CD8-positive, alpha-beta memory T cell (primary cell): ENCODE data around the gene GPER1. TPM values are rescaled to one million over a fixed set of nuclear protein-coding genes. Genes with fewer than 3 reads are reported as not detected.

Experiments used
- CTCF ChIA-PET: fragments of 350-600 bp; sonication (Branson Sonifier 250); formaldehyde crosslinking; loops from one replicate; lab custom pipeline; 2021; ENCODE audit warnings: antibody characterized with exemption; lab: Charles Lee
- POLR2A ChIA-PET: fragments of 350-600 bp; sonication (Branson Sonifier 250); formaldehyde crosslinking; loops from one replicate; lab custom pipeline; 2021; ENCODE audit warnings: antibody characterized with exemption; lab: Charles Lee
- DNase-seq, 5 donors: peaks; one replicate each; pipeline versions ENCODE4 v3.0.0 to v3.0.0-alpha.2; 2020 to 2022; ENCODE audit warnings: mixed read lengths in 1 of 5
- H3K27ac ChIP-seq: one replicate; pipeline ENCODE4 v1.7.0; 2013; ENCODE audit warnings: low read depth, mild to moderate bottlenecking, low read length, moderate library complexity
- H3K27me3 ChIP-seq: 2 replicates; pipeline ENCODE4 v1.7.0; 2013; ENCODE audit warnings: low read length, mild to moderate bottlenecking; ENCODE audit not compliant: insufficient read depth, poor library complexity, severe bottlenecking
- H3K36me3 ChIP-seq: 2 replicates; pipeline ENCODE4 v1.7.0; 2013; ENCODE audit warnings: mild to moderate bottlenecking, low read length, moderate library complexity; ENCODE audit not compliant: insufficient read depth
- H3K4me1 ChIP-seq: 2 replicates; pipeline ENCODE4 v1.7.0; 2013; ENCODE audit warnings: mild to moderate bottlenecking, low read length, moderate library complexity; ENCODE audit not compliant: insufficient read depth
- H3K4me3 ChIP-seq: 2 replicates; pipeline ENCODE4 v1.7.0; 2013; ENCODE audit warnings: mild to moderate bottlenecking, low read length
- H3K9me3 ChIP-seq: 2 replicates; pipeline ENCODE4 v1.7.0; 2013; ENCODE audit warnings: mild to moderate bottlenecking, low read length
- H3K27ac Mint-ChIP-seq, 8 donors: one replicate each; pipeline ENCODE4 v1.8.0; 2020 to 2021; ENCODE audit warnings: mixed read lengths in 8 of 8, mild to moderate bottlenecking in 6 of 8, inconsistent platforms in 3 of 8, moderate library complexity in 3 of 8
- H3K27me3 Mint-ChIP-seq, 2 donors: one replicate each; pipeline ENCODE4 v1.8.0; 2020 to 2021; ENCODE audit warnings: mixed read lengths in 2 of 2, mild to moderate bottlenecking in 1 of 2, moderate library complexity in 1 of 2
- H3K36me3 Mint-ChIP-seq, 3 donors: one replicate each; pipeline ENCODE4 v1.8.0; 2020 to 2021; ENCODE audit warnings: mixed read lengths in 3 of 3, inconsistent platforms in 1 of 3, mild to moderate bottlenecking in 1 of 3
- H3K4me1 Mint-ChIP-seq, 3 donors: one replicate each; pipeline ENCODE4 v1.8.0; 2020 to 2021; ENCODE audit warnings: mixed read lengths in 3 of 3, inconsistent platforms in 1 of 3, mild to moderate bottlenecking in 1 of 3
- H3K4me3 Mint-ChIP-seq, 7 donors: one replicate each; pipeline ENCODE4 v1.8.0; 2020 to 2021; ENCODE audit warnings: mixed read lengths in 7 of 7, mild to moderate bottlenecking in 6 of 7, moderate library complexity in 4 of 7, inconsistent platforms in 2 of 7
- H3K9me3 Mint-ChIP-seq, 5 donors: one replicate each; pipeline ENCODE4 v1.8.0; 2020 to 2022; ENCODE audit warnings: mixed read lengths in 5 of 5, mild to moderate bottlenecking in 3 of 5, moderate library complexity in 2 of 5, inconsistent platforms in 1 of 5
- polyA plus RNA-seq: library from polyadenylated mRNA; unstranded; fragments of 300-500 nt; fragmentation: Illumina TruSeq; gene quantifications from one replicate; pipeline ENCODE4 v1.2.3, GENCODE V29; 2021
- total RNA-seq, 2 experiments: library from RNA; stranded (reverse); gene quantifications; one replicate each; pipeline ENCODE4 v1.2.3, GENCODE V29; 2021

Gene GPER1
- total and polyA plus RNA-seq, 3 experiments from 2014 or later: 0.17 TPM; not detected in 2

DNA sequence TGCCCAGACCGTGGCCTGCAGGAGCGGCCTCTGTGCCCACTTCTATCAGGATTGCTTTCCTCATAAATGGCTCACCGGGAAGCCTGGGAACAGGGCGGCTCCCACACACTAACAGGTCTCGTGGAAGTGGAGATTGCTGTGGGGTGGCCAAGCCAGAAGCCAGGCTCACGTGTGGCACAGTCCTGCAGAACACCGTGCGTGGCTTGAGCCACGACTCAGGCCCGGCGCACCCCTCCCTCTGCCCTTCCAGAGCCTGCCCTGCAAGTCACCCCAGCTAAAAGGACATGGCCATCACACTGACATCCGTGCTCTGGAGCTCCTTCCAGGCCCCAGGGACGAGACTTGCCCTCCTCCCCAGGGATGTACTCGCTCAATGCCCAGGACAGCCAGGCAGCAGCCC, 7.0 kb downstream of the GPER1 start:
- ChIA-PET POLR2A (no interaction called here), CTCF (interaction anchor here (2.3 kb wide), 1 partner anchor 9 kb away, joined by 7 read pairs; no protein-coding TSS in a partner anchor)
- H3K27ac Mint-ChIP-seq: no peak overlapping the region

DNA sequence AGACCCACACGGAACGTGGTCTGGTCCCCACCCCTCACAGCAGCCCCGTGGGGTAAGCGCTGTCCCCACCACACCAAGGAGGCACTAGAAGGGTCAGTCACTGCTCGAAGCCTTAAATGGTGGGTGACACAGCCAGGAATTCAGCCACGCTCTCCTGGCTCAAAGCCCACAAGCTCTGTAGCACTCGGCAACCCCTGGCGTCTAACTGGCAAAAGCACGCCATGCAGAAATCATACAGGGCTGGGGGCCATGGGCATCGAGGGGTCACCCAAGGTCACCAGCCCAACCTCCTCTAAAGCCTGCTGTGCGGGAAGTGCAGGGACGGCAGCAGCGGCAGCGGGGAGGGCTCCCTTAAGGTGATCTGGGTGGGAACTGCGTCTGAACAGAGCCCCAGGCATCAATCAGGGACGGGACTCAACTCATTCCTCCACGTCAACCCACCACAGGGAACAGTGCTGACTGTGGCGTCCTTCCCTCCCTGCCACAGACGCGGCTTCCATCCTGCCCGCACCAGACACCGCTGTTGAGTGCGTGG, 7.8 kb downstream of the GPER1 start:
- H3K36me3 ChIP-seq: no peaks in the 10 kb centered on the region
- no peak overlapping the region for H3K27ac Mint-ChIP-seq
- ChIA-PET CTCF (interaction anchor here (2.3 kb wide), 1 partner anchor 10 kb away, joined by 7 read pairs; no protein-coding TSS in a partner anchor), POLR2A (no interaction called here)
- no peaks in the 10 kb centered on the region for H3K27me3 ChIP-seq
- H3K4me1 Mint-ChIP-seq: peaks cover 0 to 5% (median 0%) of the 10 kb centered on the region in 3 donors
- no peak for DNase-seq
- no peaks in the 10 kb centered on the region for H3K4me1 ChIP-seq
- no peaks in the 10 kb centered on the region for H3K9me3 Mint-ChIP-seq
- H3K9me3 ChIP-seq: no peaks in the 10 kb centered on the region
- no peak overlapping the region for H3K4me3 ChIP-seq
- no peak overlapping the region for H3K27ac ChIP-seq
- peaks cover 4 to 11% (median 8%) of the 10 kb centered on the region in 3 donors for H3K36me3 Mint-ChIP-seq
- H3K27me3 Mint-ChIP-seq: no peaks in the 10 kb centered on the region
- H3K4me3 Mint-ChIP-seq: no peak overlapping the region

More for the DNA sequence above, 7.0 kb downstream of the GPER1 start:
- no peaks in the 10 kb centered on the region for H3K27me3 ChIP-seq
- peaks cover 0 to 5% (median 0%) of the 10 kb centered on the region in 3 donors for H3K4me1 Mint-ChIP-seq
- H3K36me3 Mint-ChIP-seq: peaks cover 4 to 11% (median 8%) of the 10 kb centered on the region in 3 donors
- no peaks in the 10 kb centered on the region for H3K36me3 ChIP-seq
- H3K4me1 ChIP-seq: no peaks in the 10 kb centered on the region
- H3K27ac ChIP-seq: no peak overlapping the region
- H3K4me3 ChIP-seq: no peak overlapping the region
- no peaks in the 10 kb centered on the region for H3K9me3 Mint-ChIP-seq
- H3K4me3 Mint-ChIP-seq: no peak overlapping the region
- no peak for DNase-seq
- H3K27me3 Mint-ChIP-seq: no peaks in the 10 kb centered on the region
- no peaks in the 10 kb centered on the region for H3K9me3 ChIP-seq

DNA sequence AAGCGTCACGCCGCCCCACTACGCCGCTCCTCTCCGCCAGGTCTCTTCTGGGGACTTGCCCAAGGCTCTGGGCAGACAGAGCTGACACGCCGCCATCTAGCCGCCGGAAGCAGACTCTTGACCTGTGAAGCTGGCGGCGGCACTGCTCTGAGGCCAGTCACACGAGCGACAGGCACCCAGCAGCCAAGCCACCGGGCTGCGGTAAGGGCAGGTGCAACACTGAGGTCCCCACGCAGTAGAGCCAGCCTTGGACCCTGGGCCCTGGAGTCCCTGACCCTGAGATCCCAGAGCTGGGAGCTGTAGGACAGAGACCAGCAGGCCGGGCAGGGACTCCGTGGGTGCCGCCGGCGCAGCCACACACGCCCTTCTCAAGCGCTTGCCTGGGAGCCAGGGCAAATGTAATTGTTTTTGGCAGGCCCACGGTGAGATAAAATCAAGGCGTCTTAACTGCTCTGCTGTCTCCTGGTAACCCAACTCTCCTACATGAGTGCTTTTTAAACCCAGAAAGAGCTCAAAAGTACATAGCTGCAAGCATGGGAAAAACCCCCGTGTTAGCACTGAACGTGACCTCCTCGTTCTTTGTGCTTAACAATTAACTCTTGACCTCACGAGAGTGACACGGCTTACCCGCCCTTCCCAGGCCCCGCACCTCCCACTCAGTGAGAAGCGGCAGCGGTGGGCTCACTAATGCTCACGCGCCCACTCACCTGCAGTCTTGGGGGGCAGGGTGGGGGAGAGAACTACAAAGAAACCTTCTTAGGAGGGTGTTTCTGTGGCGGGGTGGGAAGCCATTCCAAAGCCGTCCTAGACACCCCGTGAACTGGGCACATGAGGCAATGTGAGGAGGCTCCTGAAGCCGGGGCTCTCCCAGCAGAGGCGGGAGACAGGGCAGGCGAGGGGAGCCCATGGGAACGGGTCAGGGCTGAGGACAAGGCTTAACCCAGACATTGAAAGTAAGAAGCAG, 8.5 kb downstream of the GPER1 start:
- H3K4me1 Mint-ChIP-seq: peaks cover 0 to 5% (median 0%) of the 10 kb centered on the region in 3 donors
- H3K27me3 Mint-ChIP-seq: no peaks in the 10 kb centered on the region
- ChIA-PET POLR2A (no interaction called here), CTCF (interaction anchor here (2.3 kb wide), 1 partner anchor 11 kb away, joined by 7 read pairs; no protein-coding TSS in a partner anchor)
- Histone ChIP-seq H3K4me1 (no peaks in the 10 kb centered on the region), H3K4me3 (no peak overlapping the region), H3K27ac (no peak overlapping the region), H3K36me3 (no peaks in the 10 kb centered on the region), H3K27me3 (no peaks in the 10 kb centered on the region), H3K9me3 (no peaks in the 10 kb centered on the region)
- no peak for DNase-seq
- H3K27ac Mint-ChIP-seq: no peak overlapping the region
- H3K36me3 Mint-ChIP-seq: peaks cover 4 to 11% (median 8%) of the 10 kb centered on the region in 3 donors
- no peaks in the 10 kb centered on the region for H3K9me3 Mint-ChIP-seq
- H3K4me3 Mint-ChIP-seq: no peak overlapping the region

DNA sequence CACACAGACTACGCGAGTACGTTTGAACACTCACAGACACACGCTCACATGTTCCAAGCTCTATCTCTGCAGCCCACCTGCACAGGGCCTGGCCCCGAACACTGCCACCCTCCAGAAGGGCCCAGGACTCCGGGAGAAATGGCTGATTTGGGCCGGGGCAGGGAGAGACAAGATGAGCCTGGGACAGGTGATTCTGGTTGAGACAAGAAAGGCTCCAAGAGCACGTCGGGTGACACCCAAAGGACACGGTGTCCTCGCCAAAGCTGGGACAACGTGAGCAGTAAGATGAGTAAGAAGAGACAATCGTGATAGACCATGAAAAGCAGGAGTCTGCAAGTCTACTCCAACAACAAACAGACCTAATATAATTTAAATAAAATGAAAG, 9.2 kb downstream of the GPER1 start:
- Mint-ChIP-seq H3K4me1 (peaks cover 0 to 5% (median 3%) of the 10 kb centered on the region in 3 donors), H3K27ac (no peak overlapping the region), H3K9me3 (no peaks in the 10 kb centered on the region), H3K4me3 (no peak overlapping the region), H3K36me3 (peaks cover 4 to 9% (median 8%) of the 10 kb centered on the region in 3 donors), H3K27me3 (no peaks in the 10 kb centered on the region)
- no peaks in the 10 kb centered on the region for H3K36me3 ChIP-seq
- no peaks in the 10 kb centered on the region for H3K4me1 ChIP-seq
- H3K9me3 ChIP-seq: no peaks in the 10 kb centered on the region
- CTCF ChIA-PET: interaction anchor here (2.3 kb wide), 1 partner anchor 12 kb away, joined by 7 read pairs; no protein-coding TSS in a partner anchor
- H3K27me3 ChIP-seq: no peaks in the 10 kb centered on the region
- no peak for DNase-seq
- H3K27ac ChIP-seq: no peak overlapping the region
- H3K4me3 ChIP-seq: no peak overlapping the region
- POLR2A ChIA-PET: no interaction called here

DNA sequence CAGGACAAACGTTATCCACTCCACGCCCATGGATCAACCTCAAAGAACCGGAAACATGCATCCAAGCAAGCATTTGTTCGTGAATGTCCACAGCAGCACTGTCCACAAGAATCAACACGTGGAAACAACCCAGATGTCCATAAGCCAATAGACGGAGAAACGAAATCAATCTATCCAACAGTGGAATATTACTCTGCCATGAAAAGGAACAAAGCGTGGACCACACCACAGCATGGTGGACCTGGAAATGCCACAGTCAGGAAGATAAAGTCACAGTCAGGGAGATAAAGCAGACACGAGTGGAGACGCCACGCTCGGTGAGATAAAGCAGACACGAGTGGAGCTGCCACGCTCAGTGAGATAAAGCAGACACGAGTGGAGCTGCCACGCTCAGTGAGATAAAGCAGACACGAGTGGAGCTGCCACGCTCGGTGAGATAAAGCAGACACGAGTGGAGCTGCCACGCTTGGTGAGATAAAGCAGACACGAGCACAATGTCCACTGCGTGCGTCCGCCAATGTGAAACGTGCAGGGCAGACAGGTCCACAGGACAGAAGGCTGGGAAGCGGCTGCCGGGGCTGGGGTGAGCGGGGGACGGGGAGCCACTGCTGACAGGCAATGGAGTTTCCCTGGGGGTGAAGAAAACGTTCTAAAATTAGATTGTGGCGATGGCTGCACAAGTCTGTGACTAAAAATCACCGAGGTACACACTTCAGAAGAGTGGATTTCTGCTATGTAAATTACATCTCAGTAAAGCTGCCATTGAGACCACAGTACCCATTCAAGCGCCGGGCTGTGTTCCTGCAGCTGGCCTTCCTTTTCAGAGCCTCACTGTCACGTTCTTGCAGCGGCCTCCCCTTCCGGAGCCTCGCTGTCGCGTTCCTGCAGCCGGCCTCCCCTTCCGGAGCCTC, 10.6 kb downstream of the GPER1 start:
- Histone ChIP-seq H3K4me3 (no peak overlapping the region), H3K4me1 (no peaks in the 10 kb centered on the region), H3K27me3 (no peaks in the 10 kb centered on the region), H3K9me3 (no peaks in the 10 kb centered on the region), H3K27ac (no peak overlapping the region), H3K36me3 (no peaks in the 10 kb centered on the region)
- Mint-ChIP-seq H3K27me3 (no peaks in the 10 kb centered on the region), H3K9me3 (no peaks in the 10 kb centered on the region), H3K36me3 (peaks cover 4 to 8% (median 8%) of the 10 kb centered on the region in 3 donors), H3K27ac (no peak overlapping the region), H3K4me3 (no peak overlapping the region), H3K4me1 (peaks cover 8 to 15% (median 11%) of the 10 kb centered on the region in 3 donors)
- DNase-seq: no peak
- CTCF ChIA-PET: interaction anchor here (1.3 kb wide), 1 partner anchor 106 kb away, joined by 5 read pairs; no protein-coding TSS in a partner anchor
- POLR2A ChIA-PET: no interaction called here

DNA sequence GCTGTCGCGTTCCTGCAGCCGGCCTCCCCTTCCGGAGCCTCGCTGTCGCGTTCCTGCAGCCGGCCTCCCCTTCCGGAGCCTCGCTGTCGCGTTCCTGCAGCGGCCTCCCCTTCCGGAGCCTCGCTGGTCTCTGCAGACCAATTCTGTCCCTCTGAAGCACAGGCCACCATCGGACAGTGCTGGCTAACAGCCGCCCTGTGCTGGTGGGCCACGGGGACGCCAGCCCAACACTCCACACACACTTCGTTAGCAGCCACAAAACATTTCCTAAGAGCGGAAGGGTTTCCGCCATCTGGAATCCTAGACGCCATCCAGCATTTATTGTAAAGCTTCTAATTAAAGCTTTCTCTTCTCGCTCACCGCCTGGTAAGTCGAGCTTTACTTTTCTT, 11.2 kb downstream of the GPER1 start:
- Histone ChIP-seq H3K36me3 (no peaks in the 10 kb centered on the region), H3K27ac (no peak overlapping the region), H3K4me1 (no peaks in the 10 kb centered on the region), H3K27me3 (no peaks in the 10 kb centered on the region), H3K4me3 (no peak overlapping the region), H3K9me3 (no peaks in the 10 kb centered on the region)
- Mint-ChIP-seq H3K27me3 (no peaks in the 10 kb centered on the region), H3K36me3 (peaks cover 4 to 8% (median 7%) of the 10 kb centered on the region in 3 donors), H3K9me3 (no peaks in the 10 kb centered on the region), H3K4me3 (no peak overlapping the region), H3K4me1 (peaks cover 10 to 20% (median 13%) of the 10 kb centered on the region in 3 donors), H3K27ac (no peak overlapping the region)
- DNase-seq: no peak
- POLR2A ChIA-PET: interaction anchor here (0.6 kb wide), 1 partner anchor 125 kb away, joined by 3 read pairs; no protein-coding TSS in a partner anchor
- CTCF ChIA-PET: interaction anchor here (1.3 kb wide), 1 partner anchor 106 kb away, joined by 5 read pairs; no protein-coding TSS in a partner anchor

DNA sequence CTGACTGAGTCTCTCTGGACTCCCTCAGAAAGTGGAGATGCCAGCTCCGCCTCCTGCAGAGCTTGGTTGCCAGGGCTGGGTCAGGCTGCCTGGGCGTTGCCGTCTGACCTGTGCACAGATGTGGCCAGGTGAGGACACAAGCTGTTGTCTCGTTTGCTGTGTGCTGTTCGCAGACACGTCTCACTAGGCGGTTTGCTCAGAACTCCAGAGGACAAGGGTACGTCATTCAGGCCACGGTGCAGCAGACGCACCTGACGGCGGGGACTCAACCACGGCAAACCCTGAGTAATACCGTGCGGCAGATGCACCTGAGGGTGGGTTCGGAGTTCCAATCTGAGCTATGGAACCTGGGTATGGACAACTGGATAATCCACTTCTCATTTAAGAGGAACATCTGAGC, 11.7 kb downstream of the GPER1 start:
- Histone ChIP-seq H3K4me3 (no peak overlapping the region), H3K27me3 (no peaks in the 10 kb centered on the region), H3K36me3 (no peaks in the 10 kb centered on the region), H3K4me1 (peaks cover 4% of the 10 kb centered on the region), H3K9me3 (no peaks in the 10 kb centered on the region), H3K27ac (no peak overlapping the region)
- Mint-ChIP-seq H3K4me3 (no peak overlapping the region), H3K27me3 (no peaks in the 10 kb centered on the region), H3K9me3 (no peaks in the 10 kb centered on the region), H3K36me3 (peaks cover 4 to 8% (median 7%) of the 10 kb centered on the region in 3 donors), H3K4me1 (peaks cover 10 to 25% (median 16%) of the 10 kb centered on the region in 3 donors), H3K27ac (no peak overlapping the region)
- no peak for DNase-seq
- POLR2A ChIA-PET: interaction anchor here (0.6 kb wide), 1 partner anchor 125 kb away, joined by 3 read pairs; no protein-coding TSS in a partner anchor
- CTCF ChIA-PET: interaction anchor here (1.3 kb wide), 1 partner anchor 107 kb away, joined by 5 read pairs; no protein-coding TSS in a partner anchor
